Right lung (tissue), 5 donors: ENCODE results near the gene COG5. TPM values are rescaled to one million over a fixed set of nuclear protein-coding genes. Genes with fewer than 3 reads are reported as not detected.

ENCODE experiments used
- DNase-seq, 2 donors: peaks; one replicate each; pipeline ENCODE4 v3.0.0-alpha.2; 2013
- polyA plus RNA-seq, 5 donors: library from polyadenylated mRNA; unstranded; fragments of 120-200 nt; gene quantifications; one replicate each; pipeline versions ENCODE4 v1.2.1 to v1.2.3, GENCODE V29; 2013; ENCODE audit warnings: inconsistent platforms in 1 of 5, low replicate concordance in 1 of 5; ENCODE audit not compliant: insufficient read length in 5 of 5, insufficient read depth in 1 of 5

Gene COG5
- polyA plus RNA-seq, 5 donors, result 24.7 to 35.3 (median 32.1) TPM

GRCh38 chr7:107338080-107338479, 225.6 kb downstream of the COG5 start:
- no peak for DNase-seq

- DNase-seq, result no peak
These were observed 231.0 kb downstream of the COG5 start for GRCh38 chr7:107332488-107333269.

- DNase-seq, result peak in 1 of 2 donors; percentile 2
These were observed 233.2 kb downstream of the COG5 start for GRCh38 chr7:107330478-107330877.

GRCh38 chr7:107327986-107328569, 235.6 kb downstream of the COG5 start:
- no peak for DNase-seq

- no peak for DNase-seq
These were observed 237.7 kb downstream of the COG5 start for GRCh38 chr7:107326061-107326460.

GRCh38 chr7:107322015-107322414, 241.7 kb downstream of the COG5 start:
- DNase-seq, result no peak

- DNase-seq, result no peak
These were observed 242.1 kb downstream of the COG5 start for GRCh38 chr7:107321611-107322010.

- no peak for DNase-seq
These were observed 243.9 kb downstream of the COG5 start for GRCh38 chr7:107319724-107320228.

- DNase-seq, result no peak
These were observed 245.1 kb downstream of the COG5 start for GRCh38 chr7:107318523-107319160.

- no peak for DNase-seq
These were observed 248.0 kb downstream of the COG5 start for GRCh38 chr7:107315716-107316220.

GRCh38 chr7:107313355-107313754, 250.4 kb downstream of the COG5 start:
- no peak for DNase-seq

- no peak for DNase-seq
These were observed 251.3 kb downstream of the COG5 start for GRCh38 chr7:107312418-107312817.

GRCh38 chr7:107309296-107309695, 254.4 kb downstream of the COG5 start:
- no peak for DNase-seq

- no peak for DNase-seq
These were observed 259.1 kb downstream of the COG5 start for GRCh38 chr7:107304636-107305035.

- DNase-seq, result no peak
These were observed 259.7 kb downstream of the COG5 start for GRCh38 chr7:107304063-107304462.

- DNase-seq, result no peak
These were observed 261.4 kb downstream of the COG5 start for GRCh38 chr7:107302250-107302847.

- DNase-seq, result no peak
These were observed 269.5 kb downstream of the COG5 start for GRCh38 chr7:107294182-107294581.

- no peak for DNase-seq
These were observed 271.1 kb downstream of the COG5 start for GRCh38 chr7:107292591-107292990.

GRCh38 chr7:107291434-107291833, 272.3 kb downstream of the COG5 start:
- no peak for DNase-seq

GRCh38 chr7:107286751-107287621, 276.7 kb downstream of the COG5 start:
- no peak for DNase-seq

- DNase-seq, result no peak
These were observed 278.7 kb downstream of the COG5 start for GRCh38 chr7:107284911-107285479.
